ENCODE data around the gene STON2. TPM values are rescaled to one million over a fixed set of nuclear protein-coding genes. Genes with fewer than 3 reads are reported as not detected.

STON2 gene
- total RNA-seq, 1 experiment from 2014 or later = 28.2 TPM

DNA sequence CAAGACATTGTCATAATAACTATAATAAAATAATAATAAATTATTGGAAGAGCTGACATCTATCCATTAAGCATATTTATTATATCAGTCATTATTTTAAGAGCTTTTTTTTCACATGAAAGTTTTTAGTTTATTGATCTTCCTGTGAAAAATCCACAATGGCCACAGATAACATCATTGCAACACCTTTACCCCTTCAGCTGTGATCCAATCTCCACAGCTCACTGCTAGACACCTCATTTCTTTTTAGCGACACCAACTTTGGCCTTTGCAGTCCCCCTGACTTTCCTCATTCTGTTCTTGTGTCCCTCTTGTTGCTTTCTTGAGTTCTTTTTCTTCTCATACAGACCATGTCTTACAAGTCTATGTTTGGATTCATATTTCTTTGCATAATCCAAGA is 67.4 kb downstream of the STON2 start:
- CTCF ChIA-PET = interaction anchor here (0.5 kb wide), 1 partner anchor 8 kb away, joined by 3 read pairs; no protein-coding TSS in a partner anchor
- no peak for DNase-seq
- H3K4me3 Mint-ChIP-seq (ENCODE audit: low read depth, unreplicated experiment) = no peak overlapping the region
- no TSS peak for BruUV-seq (replicated peaks)
- H3K9me3 Mint-ChIP-seq (ENCODE audit: low read depth, unreplicated experiment) = peaks cover 2% of the 10 kb centered on the region
- peaks cover 15% of the 10 kb centered on the region for H3K4me1 Mint-ChIP-seq (ENCODE audit: low read depth, unreplicated experiment)
- no peaks in the 10 kb centered on the region for H3K27me3 Mint-ChIP-seq (ENCODE audit: unreplicated experiment)
- H3K27ac Mint-ChIP-seq (ENCODE audit: unreplicated experiment) = no peak overlapping the region
- intact Hi-C loops (cut with micrococcal nuclease; ENCODE audit: unreplicated experiment) = no loop called here
- H3K36me3 Mint-ChIP-seq (ENCODE audit: insufficient read depth, unreplicated experiment) = no peaks in the 10 kb centered on the region
- TF ChIP-seq, protein P1, sequence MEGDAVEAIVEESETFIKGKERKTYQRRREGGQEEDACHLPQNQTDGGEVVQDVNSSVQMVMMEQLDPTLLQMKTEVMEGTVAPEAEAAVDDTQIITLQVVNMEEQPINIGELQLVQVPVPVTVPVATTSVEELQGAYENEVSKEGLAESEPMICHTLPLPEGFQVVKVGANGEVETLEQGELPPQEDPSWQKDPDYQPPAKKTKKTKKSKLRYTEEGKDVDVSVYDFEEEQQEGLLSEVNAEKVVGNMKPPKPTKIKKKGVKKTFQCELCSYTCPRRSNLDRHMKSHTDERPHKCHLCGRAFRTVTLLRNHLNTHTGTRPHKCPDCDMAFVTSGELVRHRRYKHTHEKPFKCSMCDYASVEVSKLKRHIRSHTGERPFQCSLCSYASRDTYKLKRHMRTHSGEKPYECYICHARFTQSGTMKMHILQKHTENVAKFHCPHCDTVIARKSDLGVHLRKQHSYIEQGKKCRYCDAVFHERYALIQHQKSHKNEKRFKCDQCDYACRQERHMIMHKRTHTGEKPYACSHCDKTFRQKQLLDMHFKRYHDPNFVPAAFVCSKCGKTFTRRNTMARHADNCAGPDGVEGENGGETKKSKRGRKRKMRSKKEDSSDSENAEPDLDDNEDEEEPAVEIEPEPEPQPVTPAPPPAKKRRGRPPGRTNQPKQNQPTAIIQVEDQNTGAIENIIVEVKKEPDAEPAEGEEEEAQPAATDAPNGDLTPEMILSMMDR (IDR thresholded peaks at IDR 0.05; ENCODE audit: unreplicated experiment) = no peak

- TF ChIP-seq, protein P1 (IDR thresholded peaks at IDR 0.05; ENCODE audit: unreplicated experiment) = no peak
- no peaks in the 10 kb centered on the region for H3K27me3 Mint-ChIP-seq (ENCODE audit: unreplicated experiment)
- H3K27ac Mint-ChIP-seq (ENCODE audit: unreplicated experiment) = no peak overlapping the region
- no peaks in the 10 kb centered on the region for H3K36me3 Mint-ChIP-seq (ENCODE audit: insufficient read depth, unreplicated experiment)
- H3K9me3 Mint-ChIP-seq (ENCODE audit: low read depth, unreplicated experiment) = no peaks in the 10 kb centered on the region
- H3K4me3 Mint-ChIP-seq (ENCODE audit: low read depth, unreplicated experiment) = no peak overlapping the region
- CTCF ChIA-PET = no interaction called here
- BruUV-seq (replicated peaks) = no TSS peak
- H3K4me1 Mint-ChIP-seq (ENCODE audit: low read depth, unreplicated experiment) = peaks cover 10% of the 10 kb centered on the region
- DNase-seq = no peak
- intact Hi-C loops (cut with micrococcal nuclease; ENCODE audit: unreplicated experiment) = no loop called here
These were observed 68.7 kb downstream of the STON2 start for GRCh38 chr14:81331229-81332021.

- Mint-ChIP-seq H3K9me3 (ENCODE audit: low read depth, unreplicated experiment) (no peaks in the 10 kb centered on the region), H3K27ac (ENCODE audit: unreplicated experiment) (no peak overlapping the region), H3K36me3 (ENCODE audit: insufficient read depth, unreplicated experiment) (no peaks in the 10 kb centered on the region), H3K27me3 (ENCODE audit: unreplicated experiment) (no peaks in the 10 kb centered on the region), H3K4me3 (ENCODE audit: low read depth, unreplicated experiment) (no peak overlapping the region), H3K4me1 (ENCODE audit: low read depth, unreplicated experiment) (peaks cover 16% of the 10 kb centered on the region)
- TF ChIP-seq, protein P1 (IDR thresholded peaks at IDR 0.05; ENCODE audit: unreplicated experiment) = no peak
- BruUV-seq (replicated peaks) = no TSS peak
- intact Hi-C loops (cut with micrococcal nuclease; ENCODE audit: unreplicated experiment) = no loop called here
- CTCF ChIA-PET = no interaction called here
- no peak for DNase-seq
These were observed 69.5 kb downstream of the STON2 start for GRCh38 chr14:81330619-81331122.

DNA sequence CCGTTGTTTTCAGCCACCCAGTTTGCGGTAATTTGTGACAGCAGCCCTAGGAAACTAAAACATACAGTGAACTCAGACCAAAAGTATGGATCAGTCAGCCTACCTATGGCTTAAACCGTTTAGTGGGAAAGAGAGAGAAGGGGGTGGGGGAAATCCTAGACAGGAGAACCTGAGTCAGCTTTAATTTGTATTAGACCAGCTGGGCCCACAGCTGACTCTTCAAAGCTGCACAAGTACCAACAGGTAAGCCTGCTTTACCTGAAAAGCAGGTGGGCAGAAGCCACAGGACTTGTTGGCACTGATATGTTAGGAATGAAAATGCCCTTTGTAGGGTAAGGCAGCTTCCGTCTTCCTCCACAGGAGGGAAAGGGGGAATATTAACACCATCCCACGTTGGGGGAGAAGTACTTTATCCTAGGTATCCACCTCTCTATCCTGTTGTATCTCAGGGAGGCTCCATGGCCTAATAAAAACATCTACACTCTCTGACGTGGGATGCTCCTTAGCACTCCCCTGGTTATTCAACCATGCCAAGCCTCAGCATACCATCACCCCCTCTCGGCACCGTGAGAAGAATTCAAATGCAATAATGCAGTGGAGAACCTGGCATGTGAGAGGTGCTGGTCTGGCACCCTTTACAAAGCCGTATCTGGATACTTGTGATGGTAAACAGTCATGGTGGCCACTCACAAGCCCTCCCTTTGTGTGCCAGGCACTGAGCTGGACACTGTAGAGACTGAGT is 70.3 kb downstream of the STON2 start:
- no peak for DNase-seq
- Mint-ChIP-seq H3K4me3 (ENCODE audit: low read depth, unreplicated experiment) (no peak overlapping the region), H3K27ac (ENCODE audit: unreplicated experiment) (no peak overlapping the region), H3K9me3 (ENCODE audit: low read depth, unreplicated experiment) (no peaks in the 10 kb centered on the region), H3K27me3 (ENCODE audit: unreplicated experiment) (no peaks in the 10 kb centered on the region), H3K4me1 (ENCODE audit: low read depth, unreplicated experiment) (peaks cover 22% of the 10 kb centered on the region), H3K36me3 (ENCODE audit: insufficient read depth, unreplicated experiment) (no peaks in the 10 kb centered on the region)
- CTCF ChIA-PET = no interaction called here
- intact Hi-C loops (cut with micrococcal nuclease; ENCODE audit: unreplicated experiment) = no loop called here
- BruUV-seq (replicated peaks) = no TSS peak
- TF ChIP-seq, protein P1 (IDR thresholded peaks at IDR 0.05; ENCODE audit: unreplicated experiment) = no peak

All from Calu3 (cell line).